SK-N-SH (cell line): ENCODE measurements around the gene MMP23B. TPM values are rescaled to one million over a fixed set of nuclear protein-coding genes. Genes with fewer than 3 reads are reported as not detected.

Source experiments
- CTCF ChIA-PET: fragments of 300-600, 350-600 bp; formaldehyde crosslinking; extraction: SDS; loops from one replicate; lab custom pipeline; 2021; lab: Yijun Ruan, JAX
- POLR2A ChIA-PET: fragments of 350-600 bp; sonication (Branson Sonifier 250); formaldehyde crosslinking; extraction: SDS; loops from one replicate; lab custom pipeline; 2020; ENCODE audit warnings: antibody characterized with exemption, inconsistent platforms; lab: Yijun Ruan, JAX
- DNase-seq: peaks from one replicate; pipeline ENCODE4 v3.0.0; 2012
- H2AFZ ChIP-seq: fragments of 200-600 bp; sonication (generic); 2 replicates; pipeline ENCODE4 v1.8.1; 2016; ENCODE audit warnings: antibody characterized with exemption, mild to moderate bottlenecking, low read depth
- H3F3A ChIP-seq: fragments of 200-600 bp; sonication (generic); replicated peaks from 2 replicates; pipeline ENCODE3; 2016; ENCODE audit warnings: antibody characterized with exemption, mild to moderate bottlenecking; ENCODE audit not compliant: insufficient read depth
- H3K27ac ChIP-seq, 2 experiments: fragments of 200-500 bp in 1 of 2; fragments of 200-600 bp in 1 of 2; sonication (Bioruptor generic) in 1 of 2; sonication (generic), shearing (Covaris generic) in 1 of 2; 2 replicates each; pipeline versions ENCODE4 v1.5.1 to v1.6.1; 2014 to 2016; ENCODE audit warnings: low read depth in 2 of 2, inconsistent platforms in 1 of 2, low read length in 1 of 2, mild to moderate bottlenecking in 1 of 2, mixed read lengths in 1 of 2
- H3K27me3 ChIP-seq: fragments of 200-600 bp; sonication (generic), shearing (Covaris generic); 2 replicates; pipeline ENCODE4 v1.6.1; 2016; ENCODE audit warnings: mixed run types; ENCODE audit not compliant: insufficient read depth
- H3K36me3 ChIP-seq, 2 experiments: fragments of 200-500 bp in 1 of 2; fragments of 200-600 bp in 1 of 2; sonication (Bioruptor generic) in 1 of 2; sonication (generic) in 1 of 2; replicated peaks in 1 of 2; 2 replicates each; pipeline versions ENCODE3 to v1.5.1; 2014 to 2016; ENCODE audit warnings: low read length in 1 of 2, mild to moderate bottlenecking in 1 of 2; ENCODE audit not compliant: insufficient read depth in 2 of 2, control insufficient read depth in 1 of 2
- H3K4me1 ChIP-seq, 2 experiments: fragments of 200-500 bp in 1 of 2; fragments of 200-600 bp in 1 of 2; sonication (Bioruptor generic) in 1 of 2; sonication (generic), shearing (Covaris generic) in 1 of 2; 2 replicates each; pipeline versions ENCODE4 v1.5.1 to v1.6.1; 2014 to 2016; ENCODE audit warnings: low read depth in 1 of 2, low read length in 1 of 2, mixed run types in 1 of 2; ENCODE audit not compliant: insufficient read depth in 2 of 2, control insufficient read depth in 1 of 2
- H3K4me2 ChIP-seq: fragments of 200-600 bp; sonication (generic), shearing (Covaris generic); 2 replicates; pipeline ENCODE4 v1.6.1; 2017; ENCODE audit warnings: mixed run types
- H3K4me3 ChIP-seq, 2 experiments: fragments of 200-500 bp in 1 of 2; fragments of 200-600 bp in 1 of 2; sonication (Bioruptor generic) in 1 of 2; sonication (generic), shearing (Covaris generic) in 1 of 2; 2 replicates each; pipeline versions ENCODE4 v1.5.1 to v1.8.1; 2014 to 2016; ENCODE audit warnings: low read depth in 2 of 2, inconsistent platforms in 1 of 2, low read length in 1 of 2, mild to moderate bottlenecking in 1 of 2, mixed read lengths in 1 of 2, moderate library complexity in 1 of 2
- H3K79me2 ChIP-seq: fragments of 200-600 bp; sonication (generic); 2 replicates; pipeline ENCODE4 v1.8.1; 2017; ENCODE audit warnings: mild to moderate bottlenecking; ENCODE audit not compliant: insufficient read depth
- H3K9ac ChIP-seq: fragments of 200-600 bp; sonication (generic); 2 replicates; pipeline ENCODE4 v1.6.1; 2017; ENCODE audit warnings: mixed run types
- H3K9me2 ChIP-seq: fragments of 200-600 bp; sonication (generic); 2 replicates; pipeline ENCODE4 v1.6.1; 2017; ENCODE audit warnings: mixed run types
- H3K9me3 ChIP-seq: fragments of 200-600 bp; sonication (generic); 2 replicates; pipeline ENCODE4 v1.6.1; 2017; ENCODE audit warnings: mixed run types, mild to moderate bottlenecking, moderate library complexity
- H4K20me1 ChIP-seq: fragments of 200-600 bp; sonication (generic); 2 replicates; pipeline ENCODE4 v1.6.1; 2017; ENCODE audit warnings: mild to moderate bottlenecking, mixed run types; ENCODE audit not compliant: insufficient read depth
- CHD2 ChIP-seq: fragments of 150-350 bp; IDR thresholded peaks from 2 replicates; pipeline ENCODE4 v1.6.1; 2018; ENCODE audit warnings: low read length; ENCODE audit not compliant: partially characterized antibody
- CTCF ChIP-seq: fragments of 200-600 bp; sonication (generic); IDR thresholded peaks from 2 replicates; pipeline ENCODE4 v1.6.1; 2017; ENCODE audit warnings: antibody characterized with exemption, mild to moderate bottlenecking, moderate library complexity
- EP300 ChIP-seq, 2 experiments: IDR thresholded peaks; 2 replicates each; pipeline versions ENCODE4 v1.4.0 to v1.6.1; 2012; ENCODE audit warnings: borderline replicate concordance in 1 of 2, low read depth in 1 of 2, low read length in 1 of 2
- GABPA ChIP-seq: IDR thresholded peaks from 2 replicates; pipeline ENCODE4 v1.4.0; 2012; ENCODE audit warnings: low read depth, mild to moderate bottlenecking
- GATA2 ChIP-seq: sonication (generic); formaldehyde crosslinking; IDR thresholded peaks from 2 replicates; pipeline ENCODE4 v1.5.0; 2020; ENCODE audit warnings: mild to moderate bottlenecking, missing genetic modification reagents
- IRF3 ChIP-seq: fragments of 150-350 bp; IDR thresholded peaks from 2 replicates; pipeline ENCODE4 v1.6.1; 2016; ENCODE audit warnings: mild to moderate bottlenecking, low read depth, low read length
- JUND ChIP-seq: IDR thresholded peaks from 2 replicates; pipeline ENCODE4 v1.4.0; 2012
- MXI1 ChIP-seq: IDR thresholded peaks from 2 replicates; pipeline ENCODE4 v1.6.1; 2012; ENCODE audit warnings: mild to moderate bottlenecking, low read depth, low read length, improper control_type of control experiment
- NRF1 ChIP-seq: IDR thresholded peaks from 2 replicates; pipeline ENCODE4 v1.6.1; 2012; ENCODE audit warnings: low read depth, mild to moderate bottlenecking, low read length
- PBX3 ChIP-seq: IDR thresholded peaks from 2 replicates; pipeline ENCODE4; 2012
- POLR2AphosphoS5 ChIP-seq: IDR thresholded peaks from 2 replicates; pipeline ENCODE4 v1.6.1; 2012; ENCODE audit warnings: low read depth, low read length
- RAD21 ChIP-seq: IDR thresholded peaks from 2 replicates; pipeline ENCODE4 v1.6.1; 2012; ENCODE audit warnings: mild to moderate bottlenecking, low read length
- REST ChIP-seq: IDR thresholded peaks from 2 replicates; pipeline ENCODE4 v1.6.1; 2012; ENCODE audit warnings: mild to moderate bottlenecking, low read depth, low read length, moderate library complexity
- RFX5 ChIP-seq: IDR thresholded peaks from 2 replicates; pipeline ENCODE4 v1.6.1; 2012; ENCODE audit warnings: mild to moderate bottlenecking, improper control_type of control experiment, low read length
- SIN3A ChIP-seq: IDR thresholded peaks from 2 replicates; pipeline ENCODE4 v1.6.1; 2012; ENCODE audit warnings: low read depth, mild to moderate bottlenecking, low read length, moderate library complexity, borderline replicate concordance
- TCF12 ChIP-seq: IDR thresholded peaks from 2 replicates; pipeline ENCODE4 v1.4.0; 2012
- TEAD4 ChIP-seq: IDR thresholded peaks from 2 replicates; pipeline ENCODE4 v1.4.0; 2012; ENCODE audit warnings: mild to moderate bottlenecking, borderline replicate concordance; ENCODE audit not compliant: insufficient read depth
- YY1 ChIP-seq: IDR thresholded peaks from 2 replicates; pipeline ENCODE4 v1.4.0; 2012; ENCODE audit warnings: low read depth, mild to moderate bottlenecking
- WGBS: methylation state at CpG from one replicate; pipeline ENCODE4 v1.1.6; 2017; ENCODE audit warnings: low lambda C conversion rate; 5-methylcytosine and 5-hydroxymethylcytosine counted together
- polyA plus RNA-seq, 3 experiments: library from polyadenylated mRNA; depleted of rRNA; stranded (reverse); fragments of >200 nt; gene quantifications; 2 replicates each; pipeline ENCODE4 v1.2.3, GENCODE V29; 2012

MMP23B gene
- polyA plus RNA-seq, 1 of the 3 experiments (the other 2 are of a cell fraction) = 1.2 TPM

GRCh38 chr1:1596493-1597274, 35.3 kb upstream of the MMP23B start:
- H3K9me3 ChIP-seq = no peaks in the 10 kb centered on the region
- ChIA-PET POLR2A (no interaction called here), CTCF (interaction anchor here (1.0 to 1.3 kb wide), 3 partner anchors 18 to 51 kb away, joined by 3 to 5 read pairs (median 4); no protein-coding TSS in a partner anchor)
- H3K27ac ChIP-seq = no peak overlapping the region
- H3K27me3 ChIP-seq = no peaks in the 10 kb centered on the region
- 54% methylated on average over 4 of the region's 12 CpGs for WGBS
- H3K9me2 ChIP-seq = no peaks in the 10 kb centered on the region
- no peaks in the 10 kb centered on the region for H3K79me2 ChIP-seq
- no peak overlapping the region for H2AFZ ChIP-seq
- no peaks in the 10 kb centered on the region; the same call in 1 of the 2 replicates for H4K20me1 ChIP-seq
- H3K4me1 ChIP-seq = peaks cover 0 to 22% of the 10 kb centered on the region in 2 experiments; a peak in 1 of 4 replicates
- H3K4me2 ChIP-seq = no peak overlapping the region
- no peak for TF ChIP-seq GATA2
- no peak for TF ChIP-seq MXI1
- no peak for TF ChIP-seq TCF12
- TF ChIP-seq TEAD4 = no peak
- no peak for TF ChIP-seq PBX3
- no peak for TF ChIP-seq RFX5
- no peak for TF ChIP-seq CHD2
- TF ChIP-seq SIN3A = no peak
- TF ChIP-seq REST = no peak
- TF ChIP-seq, all 33 proteins: peak for 0
- H3K4me3 ChIP-seq = no peak overlapping the region
- H3K9ac ChIP-seq = no peak overlapping the region
- peak; percentile 49 for DNase-seq
- no peaks in the 10 kb centered on the region for H3K36me3 ChIP-seq
- no peaks in the 10 kb centered on the region for H3F3A ChIP-seq

DNA sequence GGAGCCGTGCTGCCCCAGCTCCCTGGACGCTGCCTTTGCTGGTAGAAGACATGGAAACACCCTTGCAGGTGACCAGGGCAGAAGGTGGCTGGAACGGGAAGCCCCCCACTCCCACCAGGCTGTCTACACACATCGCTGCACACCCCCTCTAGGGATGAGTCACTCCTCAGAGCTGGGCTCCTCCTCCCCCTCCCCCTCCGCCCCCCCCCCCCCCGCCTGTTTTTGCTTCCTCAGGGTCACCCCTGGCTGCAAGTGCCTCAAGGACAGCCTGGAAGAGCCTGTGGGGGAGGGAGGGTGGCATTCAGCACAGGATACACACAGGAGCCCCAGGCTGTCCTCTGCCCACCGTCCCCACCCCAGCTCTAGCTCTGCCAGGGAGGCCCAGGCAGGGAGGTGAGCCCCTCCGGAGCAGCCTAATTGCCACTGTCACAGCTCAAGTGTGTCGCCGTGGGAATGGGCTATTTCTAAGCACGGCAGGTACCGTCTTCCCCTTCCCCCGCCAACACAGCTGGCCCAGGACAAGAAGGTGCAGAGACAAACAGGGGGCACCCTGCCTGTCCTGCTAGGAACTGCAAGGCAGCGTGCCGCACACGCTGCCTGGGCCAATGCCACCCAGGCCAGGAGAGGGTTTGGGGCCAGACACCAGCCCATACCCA, 34.6 kb upstream of the MMP23B start:
- H3K4me3 ChIP-seq = no peak overlapping the region
- TF ChIP-seq JUND = no peak
- no peak for TF ChIP-seq NRF1
- no peak for TF ChIP-seq MXI1
- TF ChIP-seq GABPA = no peak
- no peak for TF ChIP-seq GATA2
- TF ChIP-seq YY1 = no peak
- TF ChIP-seq POLR2AphosphoS5 = no peak
- peak; percentile 31 for TF ChIP-seq CTCF
- TF ChIP-seq TEAD4 = no peak
- no peak for TF ChIP-seq EP300 (IDR thresholded peaks at IDR 0.05; ENCODE audit: borderline replicate concordance in 1 of 2, low read depth in 1 of 2, low read length in 1 of 2)
- TF ChIP-seq RAD21 = peak; percentile 2; the same call in 1 of the 2 replicates
- TF ChIP-seq IRF3 = no peak
- no peak overlapping the region for H3K27ac ChIP-seq
- POLR2A ChIA-PET = no interaction called here
- H4K20me1 ChIP-seq = no peaks in the 10 kb centered on the region; the same call in 1 of the 2 replicates
- H2AFZ ChIP-seq = no peak overlapping the region
- no peak overlapping the region for H3K9ac ChIP-seq
- H3K9me3 ChIP-seq = no peaks in the 10 kb centered on the region
- CTCF ChIA-PET = interaction anchor here (1.0 to 1.3 kb wide), 3 partner anchors 19 to 52 kb away, joined by 3 to 5 read pairs (median 4); no protein-coding TSS in a partner anchor
- H3K27me3 ChIP-seq = no peaks in the 10 kb centered on the region
- H3K36me3 ChIP-seq = no peaks in the 10 kb centered on the region
- 42% methylated on average over 2 of the region's 16 CpGs for WGBS
- no peaks in the 10 kb centered on the region for H3F3A ChIP-seq
- no peaks in the 10 kb centered on the region for H3K79me2 ChIP-seq
- H3K4me1 ChIP-seq = peaks cover 0 to 22% of the 10 kb centered on the region in 2 experiments; a peak in 1 of 4 replicates
- DNase-seq = peak; percentile 79
- H3K4me2 ChIP-seq = no peak overlapping the region; the same call in 1 of the 2 replicates
- no peaks in the 10 kb centered on the region for H3K9me2 ChIP-seq
